Adrenal gland (tissue), 12 donors: ENCODE results near the gene RC3H1. TPM values are rescaled to one million over a fixed set of nuclear protein-coding genes. Genes with fewer than 3 reads are reported as not detected.
"Not testable (repeated sequence)": the region's sequence is repeated elsewhere in the genome, so short reads cannot be mapped to it uniquely, and the experiment has no call there.

Source experiments
- DNase-seq, 7 donors: peaks; one replicate each; pipeline ENCODE4 v3.0.0-alpha.2; 2019 to 2020
- H3K27ac ChIP-seq, 5 donors: fragments of 200-600 bp; sonication (generic) in 4 of 5; 1 replicate in 3 of 5; 2 replicates in 2 of 5; pipeline versions ENCODE4 v1.5.1 to v1.8.0; 2016 to 2020; ENCODE audit warnings: mild to moderate bottlenecking in 1 of 5
- H3K27me3 ChIP-seq: fragments of 200-600 bp; 2 replicates; pipeline ENCODE4 v1.8.0; 2021
- H3K36me3 ChIP-seq, 2 donors: fragments of 200-600 bp; replicated peaks in 1 of 2; 1 replicate in 1 of 2; 2 replicates in 1 of 2; pipeline versions ENCODE4 v1.5.1 to v1.8.0; 2018 to 2022
- H3K4me1 ChIP-seq, 2 donors: fragments of 200-600 bp; replicated peaks in 1 of 2; 1 replicate in 1 of 2; 2 replicates in 1 of 2; pipeline versions ENCODE4 v1.5.1 to v1.8.0; 2018 to 2021
- H3K4me3 ChIP-seq, 4 donors: fragments of 200-600 bp; sonication (generic) in 3 of 4; one replicate each; pipeline ENCODE4 v1.5.1; 2016 to 2018
- H3K9me3 ChIP-seq, 3 donors: fragments of 200-600 bp; sonication (generic) in 1 of 3; replicated peaks in 1 of 3; 1 replicate in 2 of 3; 2 replicates in 1 of 3; pipeline versions ENCODE4 v1.5.1 to v1.8.0; 2016 to 2021
- CTCF ChIP-seq, 6 experiments: fragments of 450-650 bp in 4 of 6; fragments of 200-600 bp in 2 of 6; sonication (generic) in 1 of 6; IDR thresholded peaks; 1 replicate in 5 of 6; 2 replicates in 1 of 6; pipeline versions ENCODE4 v1.5.1 to v1.8.0; 2016 to 2021; ENCODE audit warnings: antibody characterized with exemption in 6 of 6, mild to moderate bottlenecking in 2 of 6, moderate library complexity in 1 of 6
- POLR2A ChIP-seq, 2 donors: fragments of 450-650 bp; IDR thresholded peaks; one replicate each; pipeline ENCODE4 v1.6.1; 2017; ENCODE audit warnings: antibody characterized with exemption in 2 of 2, mild to moderate bottlenecking in 2 of 2, moderate library complexity in 1 of 2
- WGBS, 4 donors: extraction: QIAGEN DNeasy Blood & Tissue Kit in 2 of 4; methylation state at CpG; one replicate each; pipeline versions ENCODE4 v1.1.5 to v1.1.7; 2013 to 2017; 5-methylcytosine and 5-hydroxymethylcytosine counted together
- intact Hi-C, 2 donors: fragments of 100-400 bp; cut with DNase I; formaldehyde crosslinking; loops; one replicate each; pipeline versions ENCODE4 v1.14.1 to v1.15.0; 2022 to 2023
- polyA plus RNA-seq, 3 donors: library from polyadenylated mRNA; stranded (reverse); fragments of 200-250 nt in 2 of 3; fragments of 350-450 nt in 1 of 3; fragmentation: Illumina TruSeq in 1 of 3; extraction: RNeasy Lipid Tissue Mini Kit (QIAGEN cat#74804) in 1 of 3; gene quantifications; one replicate each; pipeline ENCODE4 v1.2.3, GENCODE V29; 2013 to 2014
- total RNA-seq, 9 donors: library from RNA; depleted of rRNA in 4 of 9; stranded (reverse); fragments of >200 nt in 4 of 9; fragments of 120-200 nt in 1 of 9; fragmentation: NEBNext Ultra II Directional in 1 of 9; extraction: Animal tissue kit (Norgen Biotek cat#: 25700) in 1 of 9; gene quantifications; one replicate each; pipeline versions ENCODE4 v1.1.0 to v1.2.4, GENCODE V29; 2013 to 2023
- donor health status: healthy with polysubstance abuse.
- donor health status: Bipolar disorder and iron deficiency.
- donor health status: DM: yes; HTN: yes; CAD: no.
- donor health status: DM: no; HTN: no; CAD: no.
- donor health status: DM: no; HTN: no; CAD: no.
- donor health status: DM: yes; HTN: yes; CAD: no.

Gene RC3H1
- total and polyA plus RNA-seq, 12 donors = 3.6 to 36.2 (median 23.9) TPM

DNA sequence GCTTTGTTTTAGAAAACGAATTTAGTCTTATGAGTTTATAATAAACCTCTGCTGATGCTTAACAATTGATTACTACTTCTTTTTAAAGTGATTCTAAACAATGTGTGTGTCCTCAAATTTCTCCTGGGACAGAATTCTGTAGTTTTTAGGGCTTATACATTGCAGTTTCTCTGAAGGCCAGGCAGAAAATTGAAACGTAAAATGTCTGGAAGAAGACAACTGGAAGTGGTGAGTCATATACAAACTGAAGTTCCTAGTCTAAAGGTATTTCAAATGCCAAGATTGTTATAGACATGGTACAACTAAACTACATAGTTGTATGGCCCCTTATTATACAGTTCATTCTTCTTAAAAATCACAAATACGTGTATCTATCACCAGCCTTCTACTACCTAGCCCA is 30.5 kb upstream of the RC3H1 start:
- intact Hi-C loops = no loop called here
- 56 to 70% (median 61%) methylated on average over 3 of the region's 3 CpGs for WGBS, 4 donors
- DNase-seq = no peak
- H3K4me1 ChIP-seq = no peaks in the 10 kb centered on the region
- H3K4me3 ChIP-seq = no peak overlapping the region
- no peak overlapping the region for H3K27ac ChIP-seq
- no peak for TF ChIP-seq CTCF (IDR thresholded peaks at IDR 0.05)
- no peak for TF ChIP-seq POLR2A (IDR thresholded peaks at IDR 0.05)
- no peaks in the 10 kb centered on the region for H3K9me3 ChIP-seq
- H3K36me3 ChIP-seq = no peaks in the 10 kb centered on the region
- no peaks in the 10 kb centered on the region for H3K27me3 ChIP-seq

DNA sequence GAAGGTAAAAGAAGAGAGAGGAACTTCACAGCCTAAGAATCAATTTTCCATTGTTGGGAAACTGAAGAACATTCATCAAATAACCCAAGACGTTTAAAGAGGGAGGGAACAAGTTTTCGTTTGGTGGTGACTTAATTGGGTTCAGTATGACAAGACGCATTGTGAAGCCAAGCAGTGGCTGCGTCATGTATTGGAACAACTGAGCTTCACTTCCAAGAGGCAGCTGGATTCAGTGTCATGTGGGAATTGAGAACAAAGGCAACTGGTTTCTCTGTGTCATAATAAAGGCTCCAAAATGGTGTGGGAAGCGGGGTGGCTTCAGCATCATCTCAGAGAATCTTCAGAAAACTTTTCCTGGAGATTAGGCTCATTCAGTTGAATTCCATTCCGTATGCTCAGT is 29.8 kb upstream of the RC3H1 start:
- TF ChIP-seq CTCF (IDR thresholded peaks at IDR 0.05) = no peak
- H3K27ac ChIP-seq = no peak overlapping the region
- intact Hi-C loops = no loop called here

DNA sequence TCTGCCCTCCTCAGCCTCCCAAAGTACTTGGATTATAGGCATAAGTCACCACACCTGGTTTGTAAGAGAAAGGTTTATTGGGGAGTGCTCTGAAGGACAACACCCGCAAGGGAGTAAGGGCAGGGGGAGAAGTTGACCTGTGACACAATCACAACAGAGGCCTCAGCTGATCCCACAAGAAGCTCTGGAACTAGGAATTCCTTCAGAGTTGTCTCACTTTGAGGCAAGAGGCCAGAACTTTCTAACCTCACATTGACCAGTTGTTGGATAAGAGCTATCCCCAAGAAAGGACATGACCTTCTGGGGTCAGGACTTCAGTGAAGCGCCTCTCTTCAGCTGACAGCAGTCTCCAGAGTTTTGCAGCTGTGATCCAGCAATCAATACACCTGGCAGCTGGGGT is 27.4 kb upstream of the RC3H1 start:
- H3K9me3 ChIP-seq = no peaks in the 10 kb centered on the region
- intact Hi-C loops = no loop called here
- H3K27me3 ChIP-seq = no peaks in the 10 kb centered on the region
- no peak for DNase-seq
- 93 to 100% (median 94%) methylated on average over 1 to 2 of the region's 2 CpGs; no CpG with 5 or more reads in 1 of the 4 donors for WGBS, 4 donors
- TF ChIP-seq CTCF (IDR thresholded peaks at IDR 0.05) (no peak), POLR2A (IDR thresholded peaks at IDR 0.05) (no peak)
- H3K4me1 ChIP-seq = no peaks in the 10 kb centered on the region
- H3K4me3 ChIP-seq = no peak overlapping the region
- no peaks in the 10 kb centered on the region for H3K36me3 ChIP-seq
- no peak overlapping the region for H3K27ac ChIP-seq

More for the DNA sequence above, 29.8 kb upstream of the RC3H1 start:
- DNase-seq = no peak
- H3K4me1 ChIP-seq = no peaks in the 10 kb centered on the region
- WGBS, 4 donors = 60 to 67% (median 65%) methylated on average over 6 of the region's 6 CpGs
- H3K36me3 ChIP-seq = no peaks in the 10 kb centered on the region
- no peak overlapping the region for H3K4me3 ChIP-seq
- H3K27me3 ChIP-seq = no peaks in the 10 kb centered on the region
- H3K9me3 ChIP-seq = no peaks in the 10 kb centered on the region

GRCh38 chr1:174044418-174045222 is 22.5 kb upstream of the RC3H1 start:
- DNase-seq = no peak
- Histone ChIP-seq H3K9me3 (no peaks in the 10 kb centered on the region), H3K36me3 (no peaks in the 10 kb centered on the region), H3K27me3 (no peaks in the 10 kb centered on the region), H3K27ac (no peak overlapping the region), H3K4me1 (no peaks in the 10 kb centered on the region), H3K4me3 (no peak overlapping the region)
- intact Hi-C loops = no loop called here
- WGBS, 4 donors = 78 to 87% (median 81%) methylated on average over 4 of the region's 4 CpGs
- TF ChIP-seq CTCF (IDR thresholded peaks at IDR 0.05) (no peak), POLR2A (IDR thresholded peaks at IDR 0.05) (no peak)

- intact Hi-C loops, H3K4me1 ChIP-seq, H3K27me3 ChIP-seq, H3K9me3 ChIP-seq, H3K27ac ChIP-seq, H3K4me3 ChIP-seq, DNase-seq, H3K36me3 ChIP-seq: not testable (repeated sequence)
- 64 to 70% (median 67%) methylated on average over 5 of the region's 5 CpGs for WGBS, 4 donors
Observed at GRCh38 chr1:174042509-174042908, 20.4 kb upstream of the RC3H1 start.
